Measurements from ENCODE around the gene PTPN18. TPM values are rescaled to one million over a fixed set of nuclear protein-coding genes. Genes with fewer than 3 reads are reported as not detected.

Gene PTPN18
- total RNA-seq, 1 experiment from 2014 or later, result 15.7 TPM

GRCh38 chr2:130342020-130342532, 13.8 kb upstream of the PTPN18 start:
- TF ChIP-seq NFE2L1 (CRISPR knock-in tag; IDR thresholded peaks at IDR 0.05) (0 out of 2 replicates have a peak, but pooled peaks have one; percentile 22), AR (CRISPR knock-in tag; IDR thresholded peaks at IDR 0.05) (0 out of 2 replicates have a peak, but pooled peaks have one; percentile 15), RELA (CRISPR knock-in tag; IDR thresholded peaks at IDR 0.05; ENCODE audit: borderline replicate concordance) (no peak), NFYB (CRISPR knock-in tag; conservative IDR thresholded peaks at IDR 0.05; ENCODE audit: low read depth) (peak; percentile 45), ARID4B (CRISPR knock-in tag; IDR thresholded peaks at IDR 0.05; ENCODE audit: borderline replicate concordance) (0 out of 2 replicates have a peak, but pooled peaks have one; percentile 76), ESRRA (CRISPR knock-in tag; IDR thresholded peaks at IDR 0.05; ENCODE audit: borderline replicate concordance) (no peak), FOXK1 (CRISPR knock-in tag; IDR thresholded peaks at IDR 0.05) (peak; percentile 40; the same call in 1 of the 2 replicates), SP1 (CRISPR knock-in tag; conservative IDR thresholded peaks at IDR 0.05) (peak; percentile 52; the same call in 1 of the 2 replicates), ZBTB43 (CRISPR knock-in tag; IDR thresholded peaks at IDR 0.05) (0 out of 2 replicates have a peak, but pooled peaks have one; percentile 75), FOXP1 (CRISPR knock-in tag; IDR thresholded peaks at IDR 0.05; ENCODE audit: borderline replicate concordance) (0 out of 2 replicates have a peak, but pooled peaks have one; percentile 31), CREM (CRISPR knock-in tag; IDR thresholded peaks at IDR 0.05) (0 out of 2 replicates have a peak, but pooled peaks have one; percentile 51), ZNF121 (CRISPR knock-in tag; IDR thresholded peaks at IDR 0.05) (no peak)
- peaks cover 17% of the 10 kb centered on the region for H3K4me1 Mint-ChIP-seq
- peaks cover 52% of the 10 kb centered on the region for H3K36me3 Mint-ChIP-seq
- ChIA-PET POLR2A (interaction anchor here (0.7 to 1.7 kb wide), 8 partner anchors 8 to 161 kb away, joined by 3 to 8 read pairs (median 4); partner anchors contain the start of gene SMPD4), CTCF (interaction anchor here (0.7 to 2.6 kb wide), 9 partner anchors 9 to 161 kb away, joined by 3 to 26 read pairs (median 7); partner anchors contain the start of genes PTPN18 and SMPD4)
- H3K27me3 Mint-ChIP-seq (ENCODE audit: low read depth), result peaks cover 3% of the 10 kb centered on the region; the same call in 1 of the 2 replicates
- peak overlapping the region; percentile 98 for H3K27ac Mint-ChIP-seq
- H3K9me3 Mint-ChIP-seq, result no peaks in the 10 kb centered on the region
- DNase-seq (ENCODE audit: low spot score), result peak; percentile 85
- H3K4me3 Mint-ChIP-seq, result peak overlapping the region; percentile 100
- peak; percentile 79 for ATAC-seq

- ATAC-seq (peak; percentile 89), DNase-seq (ENCODE audit: low spot score) (peak; percentile 94)
- Mint-ChIP-seq H3K27ac (peak within 1 kb of the TSS; percentile 98), H3K4me3 (peak within 1 kb of the TSS; percentile 100), H3K4me1 (peaks cover 13% of the 10 kb centered on the region), H3K36me3 (peaks cover 58% of the 10 kb centered on the region), H3K9me3 (no peaks in the 10 kb centered on the region), H3K27me3 (ENCODE audit: low read depth) (no peaks in the 10 kb centered on the region)
- CTCF ChIA-PET, result interaction anchor here (1.6 to 2.6 kb wide), 8 partner anchors 9 to 161 kb away, joined by 4 to 26 read pairs (median 9); partner anchors contain the start of genes PTPN18 and SMPD4
- POLR2A ChIA-PET, result interaction anchor here (0.7 to 1.7 kb wide), 6 partner anchors 9 to 161 kb away, joined by 3 to 8 read pairs (median 5); partner anchors contain the start of gene SMPD4
- TF ChIP-seq USF1 (CRISPR knock-in tag; IDR thresholded peaks at IDR 0.05), result peak; percentile 92
- no peak for TF ChIP-seq MLX (CRISPR knock-in tag; IDR thresholded peaks at IDR 0.05)
- TF ChIP-seq ATF1 (CRISPR knock-in tag; IDR thresholded peaks at IDR 0.05), result no peak
- TF ChIP-seq SMAD3 (CRISPR knock-in tag; IDR thresholded peaks at IDR 0.05; ENCODE audit: borderline replicate concordance), result 0 out of 2 replicates have a peak, but pooled peaks have one; percentile 38
- no peak for TF ChIP-seq JAZF1 (CRISPR knock-in tag; IDR thresholded peaks at IDR 0.05)
- TF ChIP-seq NR1H2 (CRISPR knock-in tag; IDR thresholded peaks at IDR 0.05), result no peak
- peak; percentile 47; the same call in 1 of the 2 replicates for TF ChIP-seq SP1 (CRISPR knock-in tag; conservative IDR thresholded peaks at IDR 0.05)
- TF ChIP-seq ZNF219 (CRISPR knock-in tag; IDR thresholded peaks at IDR 0.05; ENCODE audit: borderline replicate concordance), result peak; percentile 50; the same call in 1 of the 2 replicates
- no peak for TF ChIP-seq PREB (CRISPR knock-in tag; IDR thresholded peaks at IDR 0.05; ENCODE audit: borderline replicate concordance)
- no peak for TF ChIP-seq RORB (CRISPR knock-in tag; IDR thresholded peaks at IDR 0.05)
Observed at GRCh38 chr2:130342533-130343275, 13.2 kb upstream of the PTPN18 start, which contains the start of gene IMP4. TSS of gene IMP4 (plus strand) at chr2:130342897. CDS start at chr2:130342933, 36 bp downstream.
